HG02840 (cell line): ENCODE data around the gene MNDA.
"Not testable (repeated sequence)": the region's sequence is repeated elsewhere in the genome, so short reads cannot be mapped to it uniquely, and the experiment has no call there.

Experiments
- ATAC-seq: cut with Tn5 transposase; IDR thresholded peaks from one replicate; pipeline ENCODE4 v1.9.1; 2021; ENCODE audit warnings: mild to moderate bottlenecking, moderate library complexity, moderate number of reproducible peaks; ENCODE audit not compliant: unreplicated experiment, low FRiP score

The MNDA gene

GRCh38 chr1:158836038-158836437 is 4.9 kb downstream of the MNDA start:
- ATAC-seq, result no peak

GRCh38 chr1:158838660-158839059 is 7.5 kb downstream of the MNDA start:
- ATAC-seq, result no peak

- ATAC-seq, result no peak
These were observed 8.4 kb downstream of the MNDA start for GRCh38 chr1:158839566-158839965.

DNA sequence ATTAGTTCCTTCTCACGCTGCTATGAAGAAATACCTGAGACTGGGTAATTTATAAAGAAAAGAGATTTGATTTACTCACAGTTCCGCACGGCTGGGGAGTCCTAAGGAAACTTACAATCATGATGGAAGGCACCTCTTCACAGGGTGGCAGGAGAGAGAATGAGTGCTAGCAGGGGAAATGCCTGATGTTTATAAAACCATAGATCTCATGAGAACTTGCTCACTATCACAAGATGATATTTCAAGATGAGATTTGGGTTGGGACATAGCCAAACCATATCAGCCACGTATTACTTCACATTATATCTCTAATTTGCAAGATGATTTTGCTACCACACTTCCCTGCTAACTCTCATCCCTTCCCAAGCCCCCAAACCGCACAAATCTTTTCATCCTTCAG is 9.1 kb downstream of the MNDA start:
- no peak for ATAC-seq

GRCh38 chr1:158864595-158864994 is 33.4 kb downstream of the MNDA start:
- ATAC-seq, result no peak

- not testable (repeated sequence) for ATAC-seq
These were observed 39.3 kb downstream of the MNDA start for GRCh38 chr1:158870438-158870837.

- ATAC-seq, result no peak
These were observed 42.0 kb downstream of the MNDA start for GRCh38 chr1:158873141-158873540.

DNA sequence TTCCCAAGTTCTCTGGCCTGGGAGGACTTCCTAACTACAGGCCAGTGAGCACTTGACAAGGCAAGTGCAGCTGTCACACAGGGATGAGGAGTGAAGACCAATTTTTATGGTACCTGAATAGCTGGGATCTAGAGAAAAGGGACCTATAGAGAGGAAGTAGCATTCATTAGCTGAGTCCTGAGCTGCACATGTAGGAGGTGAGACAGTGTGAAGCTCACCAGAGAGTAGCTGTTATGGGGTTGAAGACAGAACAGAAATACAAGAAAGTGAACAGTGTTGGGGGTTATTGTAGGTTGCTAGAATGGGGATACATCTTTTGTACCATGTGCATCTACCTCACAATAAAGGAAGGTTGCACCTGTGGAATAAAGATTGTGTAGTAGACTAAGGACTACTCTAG is 62.5 kb downstream of the MNDA start:
- ATAC-seq, result no peak

- ATAC-seq, result no peak
These were observed 67.6 kb downstream of the MNDA start for GRCh38 chr1:158898722-158899121.
